Measurements from ENCODE around the gene TTLL5. TPM values are rescaled to one million over a fixed set of nuclear protein-coding genes. Genes with fewer than 3 reads are reported as not detected.

Gene TTLL5
- total and polyA plus RNA-seq, 2 of the 4 experiments (the other 2 are of a cell fraction) = 11.9 to 16.7 TPM

DNA sequence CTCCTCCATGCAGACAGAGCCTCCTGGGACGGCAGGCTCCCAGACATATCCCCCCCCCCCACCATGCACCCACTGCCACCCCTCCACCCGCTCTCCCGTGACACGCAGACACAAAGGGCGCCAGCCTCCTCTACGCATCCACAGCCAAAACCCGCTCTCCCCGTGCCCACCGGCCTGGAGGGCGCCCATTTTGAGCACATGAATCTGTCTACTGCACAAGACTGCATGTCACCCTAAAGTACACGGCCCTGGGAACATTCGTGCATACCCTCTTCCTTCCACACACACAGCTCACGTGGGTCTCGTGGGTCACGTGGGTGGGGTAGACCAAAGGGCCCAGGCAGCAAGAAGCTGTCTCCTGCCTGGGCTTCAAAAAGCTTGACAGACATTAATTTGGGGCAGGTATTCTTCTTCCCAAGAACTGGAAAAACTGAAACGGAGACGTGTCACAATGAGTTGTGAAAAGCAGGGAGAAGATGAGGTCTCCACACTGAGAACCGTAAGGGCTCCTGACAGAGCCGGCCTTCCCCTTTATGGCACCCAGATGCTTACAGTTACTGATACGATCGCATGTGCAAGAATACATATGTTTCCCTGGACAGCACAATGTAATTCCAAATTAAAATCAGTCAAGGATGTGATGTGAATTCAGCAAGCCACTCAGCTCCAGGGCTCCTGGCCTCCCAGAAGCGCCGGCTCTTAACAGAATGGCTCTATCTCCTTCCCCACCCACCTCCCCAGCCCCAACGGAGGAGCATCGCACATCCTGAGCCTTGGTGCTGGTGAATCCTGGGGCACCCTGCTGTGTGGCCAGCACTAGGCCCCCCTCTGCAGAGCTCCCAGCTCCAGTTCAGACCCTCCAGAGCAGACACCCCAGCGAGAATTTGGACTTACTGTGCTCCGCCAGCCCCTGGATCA is 318.9 kb downstream of the TTLL5 start:
- H3K4me1 ChIP-seq (ENCODE audit: control insufficient read depth, insufficient read depth, low read length) = peaks cover 7% of the 10 kb centered on the region; the same call in 1 of the 2 replicates
- ChIA-PET CTCF (interaction anchor here (0.6 to 5.3 kb wide), 7 partner anchors 73 to 402 kb away, joined by 3 to 63 read pairs (median 5); no protein-coding TSS in a partner anchor), POLR2A (ENCODE audit: unreplicated experiment) (no interaction called here)
- no peaks in the 10 kb centered on the region for H3K79me1 ChIP-seq (ENCODE audit: low read depth in 1 of 2, low read length in 2 of 2)
- BruUV-seq (replicated peaks) = no TSS peak
- H4K91ac ChIP-seq (ENCODE audit: insufficient read depth, low read depth, low read length) = no peak overlapping the region
- no peaks in the 10 kb centered on the region for H3K9me3 ChIP-seq (ENCODE audit: control insufficient read depth, insufficient read depth, low read length)
- peak overlapping the region; percentile 25 for H2AFZ ChIP-seq (replicated peaks; ENCODE audit: low read length, poor library complexity)
- no peak overlapping the region for H3K4me3 ChIP-seq (ENCODE audit: insufficient read depth, low read depth, low read length)
- dilution Hi-C loops (cut with HindIII; ENCODE audit: low sequenced_read_pairs, unreplicated experiment) (no loop called here), intact Hi-C loops (cut with micrococcal nuclease) (loop anchor here (5.0 kb wide), 2 partner anchors 113 to 403 kb away; partner anchors contain the start of gene FLVCR2), in situ Hi-C loops (cut with MboI; ENCODE audit: low sequenced_read_pairs) (loop anchor here (5.0 to 25.0 kb wide), 4 partner anchors 185 to 1082 kb away; partner anchors contain the start of gene FLVCR2)
- no peak overlapping the region for H2BK120ac ChIP-seq (ENCODE audit: low read depth, low read length)
- no peak overlapping the region for H3K4ac ChIP-seq (ENCODE audit: low read depth, low read length)
- ATAC-seq (ENCODE audit: low read depth) (no peak), DNase-seq (no peak)
- no peak overlapping the region for H2BK20ac ChIP-seq (ENCODE audit: low read depth, low read length)
- H3K56ac ChIP-seq (ENCODE audit: extremely low read depth, insufficient read depth, low read length) = no peak overlapping the region
- H3K23ac ChIP-seq (ENCODE audit: low read depth, low read length) = no peak overlapping the region
- H2BK15ac ChIP-seq (ENCODE audit: low read depth, low read length) = no peak overlapping the region
- H3K9ac ChIP-seq (ENCODE audit: low read depth, low read length) = no peak overlapping the region
- H3K9me1 ChIP-seq (ENCODE audit: insufficient read depth, low read length) = no peaks in the 10 kb centered on the region
- H3K18ac ChIP-seq (ENCODE audit: low read depth, low read length) = no peak overlapping the region
- H4K8ac ChIP-seq (ENCODE audit: low read depth in 2 of 2, low read length in 2 of 2) = no peak overlapping the region
- no peak overlapping the region for H2BK5ac ChIP-seq (ENCODE audit: low read depth, low read length, poor library complexity, severe bottlenecking)
- no peaks in the 10 kb centered on the region for H4K20me1 ChIP-seq (ENCODE audit: insufficient read depth, low read length)
- H2AK9ac ChIP-seq (replicated peaks; ENCODE audit: low read depth, low read length, poor library complexity) = no peak overlapping the region
- H4K5ac ChIP-seq (ENCODE audit: low read depth, low read length) = no peak overlapping the region
- H3K14ac ChIP-seq (replicated peaks; ENCODE audit: low read depth, low read length) = no peak overlapping the region
- no peak overlapping the region; the same call in 1 of the 2 replicates for H3K4me2 ChIP-seq (ENCODE audit: low read depth, low read length)
- H2AK5ac ChIP-seq (ENCODE audit: low read depth, low read length) = no peak overlapping the region
- WGBS, 2 experiments (ENCODE audit: extremely low coverage in 2 of 2, insufficient read length in 1 of 2) = 58% methylated on average over 6 of the region's 27 CpGs; no CpG with 5 or more reads in 1 of the 2 experiments
- no peaks in the 10 kb centered on the region for H3K36me3 ChIP-seq (ENCODE audit: control insufficient read depth, insufficient read depth, low read length)
- TF ChIP-seq, protein P1, sequence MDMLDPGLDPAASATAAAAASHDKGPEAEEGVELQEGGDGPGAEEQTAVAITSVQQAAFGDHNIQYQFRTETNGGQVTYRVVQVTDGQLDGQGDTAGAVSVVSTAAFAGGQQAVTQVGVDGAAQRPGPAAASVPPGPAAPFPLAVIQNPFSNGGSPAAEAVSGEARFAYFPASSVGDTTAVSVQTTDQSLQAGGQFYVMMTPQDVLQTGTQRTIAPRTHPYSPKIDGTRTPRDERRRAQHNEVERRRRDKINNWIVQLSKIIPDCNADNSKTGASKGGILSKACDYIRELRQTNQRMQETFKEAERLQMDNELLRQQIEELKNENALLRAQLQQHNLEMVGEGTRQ (IDR thresholded peaks at IDR 0.05; ENCODE audit: low read depth, low read length) = peak; percentile 64
- TF ChIP-seq MAZ (IDR thresholded peaks at IDR 0.05; ENCODE audit: borderline replicate concordance, low read depth, low read length) = no peak
- no peak overlapping the region for H3K27ac ChIP-seq (ENCODE audit: insufficient read depth, low read length)
- H3K27me3 ChIP-seq (ENCODE audit: control insufficient read depth, insufficient read depth, low read length) = no peaks in the 10 kb centered on the region; the same call in none of the 2 replicates
